H1 (cell line): ENCODE results near the gene TTLL9. TPM values are rescaled to one million over a fixed set of nuclear protein-coding genes. Genes with fewer than 3 reads are reported as not detected.

Source experiments
- CTCF ChIA-PET: fragments of 300-600 bp; sonication (Branson Sonifier 250); formaldehyde crosslinking; loops from one replicate; lab custom pipeline; 2021; ENCODE audit not compliant: partially characterized antibody; lab: Charles Lee
- POLR2A ChIA-PET: fragments of 300-600 bp; sonication (Branson Sonifier 250); formaldehyde crosslinking; loops from one replicate; lab custom pipeline; 2021; ENCODE audit warnings: inconsistent platforms; ENCODE audit not compliant: partially characterized antibody; lab: Charles Lee
- DNase-seq, 2 experiments: peaks; one replicate each; pipeline versions ENCODE4 v3.0.0 to v3.0.0-alpha.2; 2010 to 2022; ENCODE audit warnings: low spot score in 2 of 2, low read depth in 1 of 2, mixed read lengths in 1 of 2
- FAIRE-seq: peaks from 2 replicates; lab custom pipeline; 2011; peaks lifted over from hg19 to GRCh38; lab: Jason Lieb, UNC
- H2AFZ ChIP-seq: 2 replicates; pipeline ENCODE4 v1.8.1; 2012; ENCODE audit warnings: low read length, inconsistent platforms
- H2AK5ac ChIP-seq: 2 replicates; pipeline ENCODE4 v1.6.1; 2013; ENCODE audit warnings: low read depth, low read length
- H2BK120ac ChIP-seq: replicated peaks from 2 replicates; pipeline ENCODE3; 2013; ENCODE audit warnings: low read depth, low read length, inconsistent platforms
- H2BK12ac ChIP-seq: 2 replicates; pipeline ENCODE4 v1.6.1; 2013; ENCODE audit warnings: low read depth, low read length
- H2BK15ac ChIP-seq: 2 replicates; pipeline ENCODE4 v1.6.1; 2013; ENCODE audit warnings: low read length
- H2BK20ac ChIP-seq: 2 replicates; pipeline ENCODE4 v1.6.1; 2013; ENCODE audit warnings: low read length
- H2BK5ac ChIP-seq: 2 replicates; pipeline ENCODE4 v1.6.1; 2013; ENCODE audit warnings: low read depth, low read length
- H3K14ac ChIP-seq: 2 replicates; pipeline ENCODE4 v1.6.1; 2013; ENCODE audit warnings: inconsistent platforms; ENCODE audit not compliant: insufficient read length
- H3K18ac ChIP-seq: 2 replicates; pipeline ENCODE4 v1.6.1; 2013; ENCODE audit warnings: low read length; ENCODE audit errors: extremely low read depth
- H3K23ac ChIP-seq: 2 replicates; pipeline ENCODE4 v1.6.1; 2013; ENCODE audit warnings: inconsistent platforms; ENCODE audit not compliant: insufficient read length
- H3K23me2 ChIP-seq: 2 replicates; pipeline ENCODE4 v1.6.1; 2013; ENCODE audit warnings: low read depth, low read length
- H3K27ac ChIP-seq: 2 replicates; pipeline ENCODE4 v1.6.1; 2011; ENCODE audit warnings: low read depth, low read length, inconsistent platforms
- H3K27me3 ChIP-seq, 4 experiments: replicated peaks in 1 of 4; 1 replicate in 1 of 4; 2 replicates in 3 of 4; pipeline versions ENCODE4 v1.6.1 to v1.8.1; 2011 to 2013; ENCODE audit warnings: low read length in 3 of 4, mild to moderate bottlenecking in 3 of 4, inconsistent platforms in 2 of 4, mixed read lengths in 2 of 4, moderate library complexity in 1 of 4; ENCODE audit not compliant: control insufficient read depth in 3 of 4, insufficient read depth in 3 of 4; ENCODE audit errors: extremely low read depth in 1 of 4
- H3K36me3 ChIP-seq, 4 experiments: 2 replicates each; pipeline versions ENCODE4 v1.6.1 to v1.8.1; 2011 to 2013; ENCODE audit warnings: mild to moderate bottlenecking in 4 of 4, low read length in 3 of 4, moderate library complexity in 2 of 4, control low read depth in 1 of 4, inconsistent platforms in 1 of 4; ENCODE audit not compliant: insufficient read depth in 4 of 4, control insufficient read depth in 2 of 4
- H3K4ac ChIP-seq: replicated peaks from 2 replicates; pipeline ENCODE3; 2013; ENCODE audit warnings: low read length, low read depth, mixed read lengths, inconsistent platforms; ENCODE audit not compliant: insufficient read length
- H3K4me1 ChIP-seq, 4 experiments: replicated peaks in 1 of 4; 1 replicate in 1 of 4; 2 replicates in 3 of 4; pipeline versions ENCODE4 v1.6.1 to v1.8.1; 2011 to 2013; ENCODE audit warnings: low read length in 3 of 4, inconsistent platforms in 2 of 4, mixed read lengths in 1 of 4; ENCODE audit not compliant: insufficient read depth in 4 of 4, control insufficient read depth in 3 of 4
- H3K4me2 ChIP-seq, 2 experiments: 2 replicates each; pipeline versions ENCODE4 v1.6.1 to v1.8.1; 2011 to 2013; ENCODE audit warnings: low read depth in 2 of 2, low read length in 2 of 2, control low read depth in 1 of 2, inconsistent platforms in 1 of 2, mild to moderate bottlenecking in 1 of 2; ENCODE audit not compliant: insufficient read depth in 1 of 2
- H3K4me3 ChIP-seq, 4 experiments: fragments of 200-600, 300-600 bp in 1 of 4; sonication (generic), shearing (Covaris generic), sonication (Bioruptor Twin) in 1 of 4; 2 replicates each; pipeline versions ENCODE4 v1.5.1 to v1.8.1; 2011 to 2016; ENCODE audit warnings: low read length in 4 of 4, low read depth in 3 of 4, control low read depth in 2 of 4, inconsistent platforms in 2 of 4, mild to moderate bottlenecking in 2 of 4, mixed read lengths in 1 of 4, moderate library complexity in 1 of 4; ENCODE audit not compliant: insufficient read depth in 2 of 4; ENCODE audit errors: extremely low read depth in 1 of 4
- H3K56ac ChIP-seq: replicated peaks from 2 replicates; pipeline ENCODE3; 2013; ENCODE audit warnings: low read depth, mild to moderate bottlenecking, mixed read lengths, low read length, inconsistent platforms; ENCODE audit not compliant: insufficient read length
- H3K79me1 ChIP-seq: 2 replicates; pipeline ENCODE4 v1.6.1; 2013; ENCODE audit warnings: low read depth, low read length, control low read depth
- H3K79me2 ChIP-seq, 2 experiments: 2 replicates each; pipeline versions ENCODE4 v1.6.1 to v1.8.1; 2012 to 2013; ENCODE audit warnings: low read length in 2 of 2, mild to moderate bottlenecking in 2 of 2, inconsistent platforms in 1 of 2; ENCODE audit not compliant: insufficient read depth in 2 of 2, control insufficient read depth in 1 of 2
- H3K9ac ChIP-seq, 4 experiments: replicated peaks in 1 of 4; 1 replicate in 1 of 4; 2 replicates in 3 of 4; pipeline versions ENCODE4 v1.6.1 to v1.8.1; 2011 to 2013; ENCODE audit warnings: low read depth in 3 of 4, low read length in 3 of 4, control low read depth in 2 of 4, mild to moderate bottlenecking in 2 of 4, moderate library complexity in 2 of 4, inconsistent platforms in 1 of 4; ENCODE audit errors: extremely low read depth in 1 of 4
- H3K9me3 ChIP-seq, 2 experiments: 2 replicates each; pipeline versions ENCODE4 v1.6.1 to v1.8.1; 2012 to 2013; ENCODE audit warnings: mild to moderate bottlenecking in 2 of 2, moderate library complexity in 2 of 2, control low read depth in 1 of 2, inconsistent platforms in 1 of 2, low read depth in 1 of 2, low read length in 1 of 2, mixed read lengths in 1 of 2; ENCODE audit not compliant: insufficient read depth in 2 of 2
- H4K20me1 ChIP-seq, 2 experiments: replicated peaks in 1 of 2; 2 replicates each; pipeline versions ENCODE3 to v1.8.1; 2011 to 2013; ENCODE audit warnings: inconsistent platforms in 2 of 2, low read length in 2 of 2, mild to moderate bottlenecking in 1 of 2; ENCODE audit not compliant: insufficient read depth in 2 of 2, control insufficient read depth in 1 of 2
- H4K5ac ChIP-seq: 2 replicates; pipeline ENCODE4 v1.6.1; 2013; ENCODE audit warnings: low read length, low read depth, mixed read lengths, inconsistent platforms; ENCODE audit not compliant: insufficient read length
- H4K8ac ChIP-seq: 2 replicates; pipeline ENCODE4 v1.8.0; 2013; ENCODE audit warnings: mild to moderate bottlenecking, moderate library complexity, low read length, inconsistent platforms; ENCODE audit not compliant: insufficient read depth; ENCODE audit errors: extremely low read depth
- H4K91ac ChIP-seq: replicated peaks from 2 replicates; pipeline ENCODE3; 2013; ENCODE audit warnings: low read length, mixed read lengths, inconsistent platforms; ENCODE audit not compliant: insufficient read length
- BCL11A ChIP-seq, 2 experiments: IDR thresholded peaks; one replicate each; pipeline ENCODE4 v1.6.1; 2011; ENCODE audit warnings: low read depth in 2 of 2, low read length in 2 of 2, mild to moderate bottlenecking in 2 of 2
- TBP ChIP-seq: IDR thresholded peaks from 2 replicates; pipeline ENCODE4 v1.6.1; 2011; ENCODE audit warnings: low read depth, low read length, improper control_type of control experiment
- WGBS, 2 experiments: shearing (Covaris generic) in 1 of 2; methylation state at CpG; one replicate each; pipeline versions ENCODE4 v1.1.6 to v1.1.7; 2013 to 2015; ENCODE audit warnings: low lambda C conversion rate in 2 of 2, mixed read lengths in 2 of 2, inconsistent platforms in 1 of 2, low coverage in 1 of 2, missing lambda C conversion rate in 1 of 2; ENCODE audit not compliant: insufficient replicate concordance in 2 of 2, insufficient coverage in 1 of 2, insufficient read length in 1 of 2; ENCODE audit errors: extremely low coverage in 1 of 2, missing lambda C conversion rate in 1 of 2; 5-methylcytosine and 5-hydroxymethylcytosine counted together
- polyA plus RNA-seq, 7 experiments: library from polyadenylated mRNA; depleted of rRNA in 3 of 7; stranded (reverse) in 5 of 7; unstranded in 2 of 7; fragments of >200 nt in 5 of 7; fragments of 200-250 nt in 2 of 7; gene quantifications; 1 replicate in 5 of 7; 2 replicates in 1 of 7; 4 replicates in 1 of 7; pipeline versions ENCODE4 v1.2.1 to v1.2.3, GENCODE V29; 2011 to 2013; ENCODE audit warnings: missing spikeins in 2 of 7, mixed read lengths in 2 of 7
- total RNA-seq: library from RNA; stranded (reverse); fragmentation: NEBNext Ultra II Directional; extraction: Animal tissue kit (Norgen Biotek cat#: 25700); gene quantifications from 2 replicates; pipeline ENCODE4 v1.2.1, GENCODE V29; 2021

Gene TTLL9
- total and polyA plus RNA-seq, 2 of the 8 experiments (the other 6 are each of a cell fraction or from before 2014, with no cell fraction given) = 0.06 TPM; not detected in 1

DNA sequence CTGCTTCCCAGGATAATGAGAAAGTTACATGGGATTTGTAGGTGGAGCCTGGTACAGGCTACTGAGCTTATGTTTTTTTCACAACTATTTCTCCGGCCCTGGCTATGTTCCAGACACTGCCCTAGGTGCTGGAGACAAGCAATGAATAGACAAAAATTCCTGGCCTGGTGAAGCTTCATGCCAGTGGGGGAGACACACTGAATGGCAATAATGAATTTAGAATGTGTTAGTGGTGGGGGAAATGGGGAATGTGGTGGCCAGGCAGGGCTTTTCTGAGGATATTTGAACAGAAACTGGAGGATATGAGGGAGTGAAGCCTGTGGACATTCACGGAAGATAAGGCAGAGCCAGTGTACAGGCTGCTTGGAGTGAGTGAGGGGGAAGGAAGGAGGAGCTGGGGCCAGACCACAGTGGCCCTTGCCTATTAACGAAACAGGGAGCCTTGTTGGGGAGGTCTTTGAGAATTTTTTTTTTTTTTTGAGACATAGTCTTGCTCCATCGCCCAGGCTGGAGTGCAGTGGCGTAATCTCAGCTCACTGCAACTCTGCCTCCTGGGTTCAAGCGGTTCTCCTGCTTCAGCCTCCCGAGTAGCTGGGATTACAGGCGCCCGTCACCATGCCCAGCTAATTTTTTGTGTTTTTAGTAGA lies 31.7 kb upstream of the TTLL9 start:
- H3K56ac ChIP-seq = no peak overlapping the region
- no peak overlapping the region for H2BK5ac ChIP-seq
- no peak overlapping the region for H3K23ac ChIP-seq
- H3K27ac ChIP-seq = no peak overlapping the region
- H3K79me1 ChIP-seq = no peaks in the 10 kb centered on the region
- H3K9me3 ChIP-seq = no peaks in the 10 kb centered on the region
- no peak overlapping the region for H2AFZ ChIP-seq
- FAIRE-seq = no peak
- ChIA-PET POLR2A (no interaction called here), CTCF (interaction anchor here (0.6 to 7.3 kb wide), 11 partner anchors 10 to 193 kb away, joined by 3 to 111 read pairs (median 3); no protein-coding TSS in a partner anchor)
- no peak overlapping the region for H3K4me2 ChIP-seq
- H4K91ac ChIP-seq = no peak overlapping the region
- H3K27me3 ChIP-seq = no peaks in the 10 kb centered on the region
- no peak for DNase-seq
- TF ChIP-seq BCL11A (IDR thresholded peaks at IDR 0.05; ENCODE audit: low read depth in 2 of 2, low read length in 2 of 2) (no peak), TBP (no peak)
- no peak overlapping the region for H2BK12ac ChIP-seq
- no peak overlapping the region for H3K4me3 ChIP-seq
- no peaks in the 10 kb centered on the region for H3K36me3 ChIP-seq
- H3K4me1 ChIP-seq = peaks cover 4 to 34% (median 30%) of the 10 kb centered on the region in 4 experiments
- H3K79me2 ChIP-seq = no peaks in the 10 kb centered on the region
- no peaks in the 10 kb centered on the region for H3K23me2 ChIP-seq
- no peak overlapping the region for H4K5ac ChIP-seq
- H4K20me1 ChIP-seq = no peaks in the 10 kb centered on the region
- H3K18ac ChIP-seq = no peak overlapping the region
- H2BK20ac ChIP-seq = no peak overlapping the region
- no peak overlapping the region for H3K4ac ChIP-seq
- no peak overlapping the region for H2BK120ac ChIP-seq
- WGBS, 2 experiments = 93% methylated on average over 9 of the region's 9 CpGs; no CpG with 5 or more reads in 1 of the 2 experiments
- H3K14ac ChIP-seq = no peak overlapping the region
- no peak overlapping the region for H3K9ac ChIP-seq
- no peak overlapping the region for H2BK15ac ChIP-seq
- H2AK5ac ChIP-seq = no peak overlapping the region
- no peak overlapping the region for H4K8ac ChIP-seq
